Esophagus squamous epithelium (tissue), 4 donors: Measurements from ENCODE around the gene BDKRB1.

Experiments
- POLR2A ChIP-seq, 4 donors: fragments of 450-650 bp; IDR thresholded peaks; one replicate each; pipeline ENCODE4 v1.6.1; 2017; ENCODE audit warnings: antibody characterized with exemption in 4 of 4, mild to moderate bottlenecking in 4 of 4, moderate library complexity in 3 of 4
- TF ChIP-seq, protein P1 (sequence below), 6 experiments: fragments of 450-650 bp in 4 of 6; fragments of 200-600 bp in 2 of 6; sonication (generic) in 2 of 6; IDR thresholded peaks; one replicate each; pipeline ENCODE4 v1.5.1; 2016 to 2019; ENCODE audit warnings: antibody characterized with exemption in 6 of 6, mild to moderate bottlenecking in 4 of 6, moderate library complexity in 4 of 6

GRCh38 chr14:96263347-96264199, 7.6 kb downstream of the BDKRB1 start:
- TF ChIP-seq POLR2A (IDR thresholded peaks at IDR 0.05), result no peak
- TF ChIP-seq, protein P1, sequence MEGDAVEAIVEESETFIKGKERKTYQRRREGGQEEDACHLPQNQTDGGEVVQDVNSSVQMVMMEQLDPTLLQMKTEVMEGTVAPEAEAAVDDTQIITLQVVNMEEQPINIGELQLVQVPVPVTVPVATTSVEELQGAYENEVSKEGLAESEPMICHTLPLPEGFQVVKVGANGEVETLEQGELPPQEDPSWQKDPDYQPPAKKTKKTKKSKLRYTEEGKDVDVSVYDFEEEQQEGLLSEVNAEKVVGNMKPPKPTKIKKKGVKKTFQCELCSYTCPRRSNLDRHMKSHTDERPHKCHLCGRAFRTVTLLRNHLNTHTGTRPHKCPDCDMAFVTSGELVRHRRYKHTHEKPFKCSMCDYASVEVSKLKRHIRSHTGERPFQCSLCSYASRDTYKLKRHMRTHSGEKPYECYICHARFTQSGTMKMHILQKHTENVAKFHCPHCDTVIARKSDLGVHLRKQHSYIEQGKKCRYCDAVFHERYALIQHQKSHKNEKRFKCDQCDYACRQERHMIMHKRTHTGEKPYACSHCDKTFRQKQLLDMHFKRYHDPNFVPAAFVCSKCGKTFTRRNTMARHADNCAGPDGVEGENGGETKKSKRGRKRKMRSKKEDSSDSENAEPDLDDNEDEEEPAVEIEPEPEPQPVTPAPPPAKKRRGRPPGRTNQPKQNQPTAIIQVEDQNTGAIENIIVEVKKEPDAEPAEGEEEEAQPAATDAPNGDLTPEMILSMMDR (IDR thresholded peaks at IDR 0.05), result no peak
